Measurements from ENCODE around the gene TMEM218.

Gene TMEM218

GRCh38 chr11:125146232-125146631 lies 34.8 kb upstream of the TMEM218 start:
- TF ChIP-seq CTCF (IDR thresholded peaks at IDR 0.05; ENCODE audit: low read depth, low read length): no peak
- no peak for DNase-seq
- no peaks in the 10 kb centered on the region for H3K9me3 ChIP-seq
- H3K4me3 ChIP-seq (ENCODE audit: low read depth, low read length): no peak overlapping the region
- H3K4me1 ChIP-seq: no peaks in the 10 kb centered on the region
- no peaks in the 10 kb centered on the region for H3K36me3 ChIP-seq
- peaks cover 11% of the 10 kb centered on the region for H3K27me3 ChIP-seq

GRCh38 chr11:125141686-125142535 lies 30.5 kb upstream of the TMEM218 start:
- H3K27me3 ChIP-seq: peaks cover 16% of the 10 kb centered on the region
- no peaks in the 10 kb centered on the region for H3K36me3 ChIP-seq
- TF ChIP-seq CTCF (IDR thresholded peaks at IDR 0.05; ENCODE audit: low read depth, low read length): peak; percentile 89
- peak; percentile 64 for DNase-seq
- H3K4me3 ChIP-seq (ENCODE audit: low read depth, low read length): no peak overlapping the region
- H3K4me1 ChIP-seq: no peaks in the 10 kb centered on the region
- no peaks in the 10 kb centered on the region for H3K9me3 ChIP-seq

GRCh38 chr11:125141178-125141577 lies 29.8 kb upstream of the TMEM218 start:
- no peaks in the 10 kb centered on the region for H3K4me1 ChIP-seq
- no peak overlapping the region for H3K4me3 ChIP-seq (ENCODE audit: low read depth, low read length)
- no peak for TF ChIP-seq CTCF (IDR thresholded peaks at IDR 0.05; ENCODE audit: low read depth, low read length)
- H3K36me3 ChIP-seq: no peaks in the 10 kb centered on the region
- DNase-seq: no peak
- H3K27me3 ChIP-seq: peaks cover 17% of the 10 kb centered on the region
- no peaks in the 10 kb centered on the region for H3K9me3 ChIP-seq

DNA sequence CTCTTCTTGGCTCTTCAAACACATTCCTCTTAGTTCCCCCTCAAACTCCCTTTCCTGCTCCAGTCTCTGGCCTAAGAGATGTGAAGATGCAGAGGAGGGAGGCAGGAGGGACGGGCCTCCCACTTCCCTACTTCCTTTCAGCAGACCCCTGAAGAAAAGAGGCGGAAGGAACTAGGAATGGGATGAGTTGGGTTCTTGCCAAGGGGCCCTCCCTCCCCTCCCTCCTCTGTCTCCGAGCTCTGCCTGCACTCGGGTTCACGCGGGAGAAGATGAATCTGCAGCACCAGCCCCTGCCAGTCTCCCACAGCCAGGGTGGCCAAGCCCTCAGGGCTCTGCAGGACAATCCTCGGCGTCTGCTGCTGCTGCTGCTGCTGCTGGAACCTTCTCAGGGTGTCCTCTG lies 28.8 kb upstream of the TMEM218 start:
- peaks cover 22% of the 10 kb centered on the region for H3K27me3 ChIP-seq
- H3K36me3 ChIP-seq: no peaks in the 10 kb centered on the region
- H3K9me3 ChIP-seq: no peaks in the 10 kb centered on the region
- no peak overlapping the region for H3K4me3 ChIP-seq (ENCODE audit: low read depth, low read length)
- H3K4me1 ChIP-seq: no peaks in the 10 kb centered on the region
- no peak for TF ChIP-seq CTCF (IDR thresholded peaks at IDR 0.05; ENCODE audit: low read depth, low read length)
- DNase-seq: peak; percentile 22

GRCh38 chr11:125139778-125140177 lies 28.4 kb upstream of the TMEM218 start:
- TF ChIP-seq CTCF (IDR thresholded peaks at IDR 0.05; ENCODE audit: low read depth, low read length): no peak
- H3K4me3 ChIP-seq (ENCODE audit: low read depth, low read length): no peak overlapping the region
- no peaks in the 10 kb centered on the region for H3K4me1 ChIP-seq
- no peaks in the 10 kb centered on the region for H3K9me3 ChIP-seq
- peaks cover 20% of the 10 kb centered on the region for H3K27me3 ChIP-seq
- H3K36me3 ChIP-seq: no peaks in the 10 kb centered on the region
- DNase-seq: no peak

- H3K4me3 ChIP-seq (ENCODE audit: low read depth, low read length): no peak overlapping the region
- no peaks in the 10 kb centered on the region for H3K9me3 ChIP-seq
- H3K36me3 ChIP-seq: no peaks in the 10 kb centered on the region
- DNase-seq: no peak
- no peak for TF ChIP-seq CTCF (IDR thresholded peaks at IDR 0.05; ENCODE audit: low read depth, low read length)
- H3K4me1 ChIP-seq: no peaks in the 10 kb centered on the region
- H3K27me3 ChIP-seq: peaks cover 15% of the 10 kb centered on the region
Measured at GRCh38 chr11:125138966-125139365, 27.5 kb upstream of the TMEM218 start.
